Parathyroid adenoma (tissue), 2 donors: ENCODE data around the gene COMMD4.
"Not testable (repeated sequence)": the region's sequence is repeated elsewhere in the genome, so short reads cannot be mapped to it uniquely, and the experiment has no call there.

ENCODE experiments used
- H2AFZ ChIP-seq: fragments of 300-600 bp; sonication (generic); one replicate; pipeline ENCODE4 v1.7.0; 2017; ENCODE audit warnings: antibody characterized with exemption, mild to moderate bottlenecking
- H3K27ac ChIP-seq: fragments of 300-600 bp; sonication (generic); one replicate; pipeline ENCODE4 v1.7.0; 2017
- H3K27me3 ChIP-seq: fragments of 300-600 bp; sonication (generic); one replicate; pipeline ENCODE4 v1.7.0; 2017; ENCODE audit warnings: low read length; ENCODE audit not compliant: control insufficient read depth, insufficient read depth
- H3K36me3 ChIP-seq: fragments of 300-600 bp; sonication (generic); one replicate; pipeline ENCODE4 v1.7.0; 2017; ENCODE audit warnings: low read length; ENCODE audit not compliant: control insufficient read depth, insufficient read depth
- H3K4me1 ChIP-seq: fragments of 300-600 bp; sonication (generic); one replicate; pipeline ENCODE4 v1.7.0; 2017; ENCODE audit warnings: control low read depth
- H3K4me2 ChIP-seq: fragments of 300-600 bp; sonication (generic); one replicate; pipeline ENCODE4 v1.7.0; 2017; ENCODE audit warnings: low read length
- H3K4me3 ChIP-seq: fragments of 300-600 bp; sonication (generic); one replicate; pipeline ENCODE4 v1.7.0; 2017; ENCODE audit warnings: low read depth, low read length
- H3K79me2 ChIP-seq: fragments of 300-600 bp; sonication (generic); one replicate; pipeline ENCODE4 v1.7.0; 2017; ENCODE audit warnings: control low read depth
- H3K9ac ChIP-seq: fragments of 300-600 bp; sonication (generic); one replicate; pipeline ENCODE4 v1.7.0; 2017; ENCODE audit warnings: mild to moderate bottlenecking
- H3K9me3 ChIP-seq: fragments of 300-600 bp; sonication (generic); one replicate; pipeline ENCODE4 v1.7.0; 2017; ENCODE audit warnings: low read length; ENCODE audit not compliant: control insufficient read depth
- CTCF ChIP-seq: fragments of 300-600 bp; sonication (generic); IDR thresholded peaks from one replicate; pipeline ENCODE4 v1.7.0; 2017; ENCODE audit warnings: antibody characterized with exemption, mild to moderate bottlenecking
- donor health status: primary hyperparathyroidism.

The COMMD4 gene

DNA sequence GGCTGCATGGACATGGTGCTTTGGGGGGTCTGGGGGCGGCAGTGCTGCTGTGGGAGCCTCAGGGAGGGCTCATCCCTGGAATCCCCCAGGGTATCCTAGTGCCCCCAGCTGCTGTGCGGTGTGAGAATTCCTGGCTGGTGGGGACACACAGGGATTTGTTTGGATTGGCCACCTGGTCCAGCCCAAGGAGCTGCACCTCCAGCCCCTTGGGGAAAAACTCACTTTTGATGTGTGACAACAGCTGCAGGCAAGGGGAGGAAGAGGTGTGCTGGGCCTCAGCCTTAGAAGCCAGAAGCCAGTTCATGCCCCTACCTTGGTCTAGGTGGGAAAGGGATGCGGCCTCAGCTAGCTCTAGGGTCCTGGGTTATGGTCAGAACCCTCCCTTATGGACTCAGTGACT is 8.4 kb upstream of the COMMD4 start:
- Histone ChIP-seq H2AFZ (no peak overlapping the region), H3K27ac (no peak overlapping the region), H3K27me3 (no peaks in the 10 kb centered on the region), H3K36me3 (no peaks in the 10 kb centered on the region), H3K79me2 (no peaks in the 10 kb centered on the region), H3K9me3 (no peaks in the 10 kb centered on the region), H3K4me3 (no peak overlapping the region), H3K4me2 (no peak overlapping the region), H3K9ac (no peak overlapping the region), H3K4me1 (no peaks in the 10 kb centered on the region)
- TF ChIP-seq CTCF = no peak

- H3K9ac ChIP-seq = no peak overlapping the region
- no peaks in the 10 kb centered on the region for H3K27me3 ChIP-seq
- H2AFZ ChIP-seq = no peak overlapping the region
- H3K27ac ChIP-seq = no peak overlapping the region
- no peak overlapping the region for H3K4me2 ChIP-seq
- H3K79me2 ChIP-seq = no peaks in the 10 kb centered on the region
- no peaks in the 10 kb centered on the region for H3K36me3 ChIP-seq
- no peak overlapping the region for H3K4me3 ChIP-seq
- no peak for TF ChIP-seq CTCF
- H3K4me1 ChIP-seq = no peaks in the 10 kb centered on the region
- no peaks in the 10 kb centered on the region for H3K9me3 ChIP-seq
Measured at GRCh38 chr15:75328493-75329314, 7.2 kb upstream of the COMMD4 start.

DNA sequence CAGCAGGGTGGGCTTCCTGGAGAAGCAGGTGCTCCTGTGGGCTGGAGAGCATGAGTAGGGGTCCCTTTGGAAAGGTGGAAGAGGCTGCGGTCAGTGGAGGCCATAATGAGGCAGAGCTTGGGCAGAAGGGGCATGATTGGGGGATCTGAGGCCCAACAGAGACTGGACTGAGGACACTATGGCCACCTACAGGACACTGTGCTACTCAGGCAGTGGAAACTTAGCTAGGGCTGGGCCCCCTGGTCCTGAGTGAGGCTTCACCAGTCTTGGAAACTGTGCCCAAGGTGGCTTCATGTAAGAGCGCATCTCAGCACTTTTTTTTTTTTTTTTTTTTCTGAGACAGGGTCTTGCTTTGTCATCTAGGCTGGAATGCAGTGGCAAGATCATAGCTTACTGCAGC is 6.3 kb upstream of the COMMD4 start:
- H2AFZ ChIP-seq = no peak overlapping the region
- no peak overlapping the region for H3K9ac ChIP-seq
- H3K36me3 ChIP-seq = no peaks in the 10 kb centered on the region
- no peak for TF ChIP-seq CTCF
- H3K27ac ChIP-seq = no peak overlapping the region
- no peaks in the 10 kb centered on the region for H3K79me2 ChIP-seq
- no peak overlapping the region for H3K4me3 ChIP-seq
- no peaks in the 10 kb centered on the region for H3K9me3 ChIP-seq
- no peak overlapping the region for H3K4me2 ChIP-seq
- H3K4me1 ChIP-seq = no peaks in the 10 kb centered on the region
- no peaks in the 10 kb centered on the region for H3K27me3 ChIP-seq

DNA sequence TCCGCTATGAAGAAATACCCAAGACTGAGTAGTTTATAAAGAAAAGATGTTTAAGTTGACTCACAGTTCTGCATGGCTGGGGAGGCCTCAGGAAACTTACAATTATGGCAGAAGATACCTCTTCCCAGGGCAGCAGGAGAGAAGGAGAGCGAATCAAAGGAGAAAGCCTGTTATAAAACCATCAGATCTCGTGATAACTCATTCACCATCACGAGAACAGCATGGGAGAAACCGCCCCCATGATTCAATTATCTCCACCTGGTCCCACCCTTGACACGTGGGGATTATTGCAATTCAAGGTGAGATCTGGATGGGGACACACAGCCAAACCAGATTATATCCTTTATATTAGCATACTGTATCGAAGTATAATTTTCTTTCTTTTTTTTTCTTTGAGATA is 3.8 kb upstream of the COMMD4 start:
- not testable (repeated sequence) for H3K4me3 ChIP-seq, H3K27me3 ChIP-seq, H3K79me2 ChIP-seq, H3K4me2 ChIP-seq, H3K4me1 ChIP-seq, H3K27ac ChIP-seq, H3K36me3 ChIP-seq, H3K9me3 ChIP-seq, H2AFZ ChIP-seq, H3K9ac ChIP-seq

DNA sequence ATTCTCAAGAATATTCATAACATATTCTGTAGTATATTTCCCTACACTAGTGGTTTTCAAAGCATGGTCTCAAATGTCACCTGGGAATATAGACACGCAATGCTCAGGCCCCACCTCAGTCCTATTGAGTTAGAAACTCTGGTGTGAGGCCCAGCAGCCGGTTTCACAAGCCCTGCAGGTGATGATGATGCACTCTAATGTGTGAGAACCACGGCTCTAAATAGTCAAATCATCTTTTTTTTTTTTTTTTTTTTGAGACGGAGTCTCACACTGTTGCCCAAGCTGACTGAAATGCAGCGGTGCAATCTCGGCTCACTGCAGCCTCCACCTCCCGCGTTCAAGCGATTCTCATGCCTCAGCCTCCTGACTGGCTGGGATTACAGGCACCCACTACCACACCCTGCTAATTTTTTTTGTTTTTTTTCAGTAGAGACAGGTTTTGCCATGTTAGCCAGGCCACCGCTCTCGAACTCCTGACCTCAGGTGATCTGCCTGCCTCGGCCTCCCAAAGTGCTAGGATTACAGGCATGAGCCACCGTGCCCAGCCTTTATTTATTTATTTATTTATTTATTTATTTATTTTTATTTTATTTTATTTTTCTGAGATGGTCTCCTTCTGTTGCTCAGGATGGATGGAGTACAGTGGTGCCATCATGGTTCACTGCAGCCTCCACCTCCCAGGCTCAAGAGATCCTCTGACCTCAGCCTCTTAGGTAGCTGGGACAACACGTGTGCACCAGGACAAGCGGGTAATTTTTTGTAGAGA is 2.0 kb upstream of the COMMD4 start:
- H3K4me3 ChIP-seq, H3K9me3 ChIP-seq, H3K27me3 ChIP-seq, H3K9ac ChIP-seq, H3K4me2 ChIP-seq, H3K27ac ChIP-seq, H3K79me2 ChIP-seq, H2AFZ ChIP-seq, H3K4me1 ChIP-seq, H3K36me3 ChIP-seq: not testable (repeated sequence)
